ENCODE results near the gene NECAB2. TPM values are rescaled to one million over a fixed set of nuclear protein-coding genes. Genes with fewer than 3 reads are reported as not detected.

Gene NECAB2
- total RNA-seq, 1 donor from 2014 or later: 0.32 TPM

DNA sequence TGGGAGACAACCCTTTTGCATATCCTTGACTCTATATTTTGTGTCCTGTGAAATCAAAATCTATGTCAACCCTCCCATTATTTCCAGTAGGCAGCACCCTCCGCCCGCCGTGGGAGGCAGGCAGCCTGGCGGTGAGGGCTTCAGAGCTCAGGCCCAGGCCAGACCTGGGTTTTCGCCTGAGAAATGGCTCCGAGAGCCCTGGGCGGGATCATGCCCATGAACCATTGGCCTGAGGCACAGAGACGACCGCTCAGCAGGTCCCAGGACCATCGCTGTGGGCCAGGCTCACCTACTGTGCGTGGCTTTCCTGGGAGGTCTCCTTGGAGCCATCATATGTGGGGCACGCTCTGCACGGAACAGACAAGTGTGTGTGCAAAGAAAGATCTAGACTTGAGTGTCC lies 80.8 kb downstream of the NECAB2 start:
- FAIRE-seq (no peak), DNase-seq (ENCODE audit: low read depth) (no peak)
- H3K79me2 ChIP-seq (ENCODE audit: insufficient read depth, low read length): no peaks in the 10 kb centered on the region
- H3K4me1 ChIP-seq (ENCODE audit: insufficient read depth, low read length): no peaks in the 10 kb centered on the region
- H3K9ac ChIP-seq (ENCODE audit: low read length): no peak overlapping the region
- peaks cover 23% of the 10 kb centered on the region for H4K20me1 ChIP-seq (ENCODE audit: insufficient read depth, low read length)
- H3K9me3 ChIP-seq (ENCODE audit: insufficient read depth, low read depth, low read length): no peaks in the 10 kb centered on the region
- Mint-ChIP-seq H3K36me3 (ENCODE audit: low read depth, unreplicated experiment) (peaks cover 6% of the 10 kb centered on the region), H3K4me3 (ENCODE audit: unreplicated experiment) (no peak overlapping the region), H3K4me1 (ENCODE audit: low read depth, unreplicated experiment) (no peaks in the 10 kb centered on the region), H3K9me3 (ENCODE audit: unreplicated experiment) (no peaks in the 10 kb centered on the region), H3K27me3 (ENCODE audit: low read depth, unreplicated experiment) (peaks cover 2% of the 10 kb centered on the region), H3K27ac (ENCODE audit: unreplicated experiment) (no peak overlapping the region)
- no peak overlapping the region for H3K4me3 ChIP-seq (ENCODE audit: insufficient read depth, low read depth, low read length)
- H3K27ac ChIP-seq (ENCODE audit: low read depth, low read length): no peak overlapping the region
- no peak for TF ChIP-seq EZH2 (IDR thresholded peaks at IDR 0.05; ENCODE audit: insufficient read depth, low read length)
- TF ChIP-seq, protein P1, sequence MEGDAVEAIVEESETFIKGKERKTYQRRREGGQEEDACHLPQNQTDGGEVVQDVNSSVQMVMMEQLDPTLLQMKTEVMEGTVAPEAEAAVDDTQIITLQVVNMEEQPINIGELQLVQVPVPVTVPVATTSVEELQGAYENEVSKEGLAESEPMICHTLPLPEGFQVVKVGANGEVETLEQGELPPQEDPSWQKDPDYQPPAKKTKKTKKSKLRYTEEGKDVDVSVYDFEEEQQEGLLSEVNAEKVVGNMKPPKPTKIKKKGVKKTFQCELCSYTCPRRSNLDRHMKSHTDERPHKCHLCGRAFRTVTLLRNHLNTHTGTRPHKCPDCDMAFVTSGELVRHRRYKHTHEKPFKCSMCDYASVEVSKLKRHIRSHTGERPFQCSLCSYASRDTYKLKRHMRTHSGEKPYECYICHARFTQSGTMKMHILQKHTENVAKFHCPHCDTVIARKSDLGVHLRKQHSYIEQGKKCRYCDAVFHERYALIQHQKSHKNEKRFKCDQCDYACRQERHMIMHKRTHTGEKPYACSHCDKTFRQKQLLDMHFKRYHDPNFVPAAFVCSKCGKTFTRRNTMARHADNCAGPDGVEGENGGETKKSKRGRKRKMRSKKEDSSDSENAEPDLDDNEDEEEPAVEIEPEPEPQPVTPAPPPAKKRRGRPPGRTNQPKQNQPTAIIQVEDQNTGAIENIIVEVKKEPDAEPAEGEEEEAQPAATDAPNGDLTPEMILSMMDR (IDR thresholded peaks at IDR 0.05; ENCODE audit: insufficient read depth, low read depth, low read length): no peak
- no peak overlapping the region for H3K4me2 ChIP-seq (ENCODE audit: low read length)
- H2AFZ ChIP-seq (ENCODE audit: low read depth, low read length): no peak overlapping the region
- H3K36me3 ChIP-seq (ENCODE audit: insufficient read depth, low read length): peaks cover 6% of the 10 kb centered on the region
- peaks cover 8% of the 10 kb centered on the region for H3K27me3 ChIP-seq (ENCODE audit: insufficient read depth, low read length)

DNA sequence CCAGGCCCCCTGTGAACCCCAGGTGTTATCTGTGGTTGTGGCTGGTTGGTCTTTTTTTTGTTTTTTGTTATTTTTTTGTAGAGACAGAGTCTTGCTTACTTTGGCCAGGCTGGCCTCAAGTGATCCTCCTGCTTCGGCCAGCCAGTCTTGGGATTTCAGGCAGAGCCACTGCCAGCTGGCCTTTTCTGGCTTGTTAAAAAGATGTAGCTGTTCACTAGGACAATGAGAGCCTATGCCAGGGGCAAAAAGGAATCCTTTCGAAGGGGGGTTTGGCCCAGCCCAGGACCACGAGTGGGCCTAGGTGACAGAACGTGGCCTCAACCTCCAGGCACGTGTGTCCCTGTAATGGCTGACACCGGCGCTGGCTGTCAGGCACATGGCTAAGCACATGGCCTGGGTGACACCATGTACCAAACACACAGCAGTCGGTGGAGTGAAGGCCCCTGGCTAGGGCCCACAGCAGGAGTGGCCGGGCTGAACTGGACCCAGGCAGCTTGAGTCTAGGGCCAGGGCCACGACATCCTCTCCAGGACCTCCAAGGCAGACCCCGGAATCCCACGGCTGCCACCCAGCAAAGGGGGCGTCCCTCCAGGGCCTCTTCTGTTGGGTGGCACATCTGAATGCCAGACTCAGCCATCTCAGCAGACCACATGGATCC lies 81.5 kb downstream of the NECAB2 start:
- no peak for TF ChIP-seq EZH2 (IDR thresholded peaks at IDR 0.05; ENCODE audit: insufficient read depth, low read length)
- TF ChIP-seq, protein P1 (IDR thresholded peaks at IDR 0.05; ENCODE audit: insufficient read depth, low read depth, low read length): no peak
- H3K27me3 Mint-ChIP-seq (ENCODE audit: low read depth, unreplicated experiment): peaks cover 2% of the 10 kb centered on the region
- peaks cover 9% of the 10 kb centered on the region for H3K36me3 Mint-ChIP-seq (ENCODE audit: low read depth, unreplicated experiment)
- FAIRE-seq (no peak), DNase-seq (ENCODE audit: low read depth) (no peak)
- H3K4me1 Mint-ChIP-seq (ENCODE audit: low read depth, unreplicated experiment): no peaks in the 10 kb centered on the region
- peaks cover 6% of the 10 kb centered on the region for H3K36me3 ChIP-seq (ENCODE audit: insufficient read depth, low read length)
- no peak overlapping the region for H3K4me2 ChIP-seq (ENCODE audit: low read length)
- no peak overlapping the region for H3K27ac ChIP-seq (ENCODE audit: low read depth, low read length)
- no peak overlapping the region for H3K9ac ChIP-seq (ENCODE audit: low read length)
- no peak overlapping the region for H3K4me3 ChIP-seq (ENCODE audit: insufficient read depth, low read depth, low read length)
- H2AFZ ChIP-seq (ENCODE audit: low read depth, low read length): no peak overlapping the region
- no peaks in the 10 kb centered on the region for H3K79me2 ChIP-seq (ENCODE audit: insufficient read depth, low read length)
- no peaks in the 10 kb centered on the region for H3K9me3 Mint-ChIP-seq (ENCODE audit: unreplicated experiment)
- peaks cover 20% of the 10 kb centered on the region for H4K20me1 ChIP-seq (ENCODE audit: insufficient read depth, low read length)
- H3K9me3 ChIP-seq (ENCODE audit: insufficient read depth, low read depth, low read length): no peaks in the 10 kb centered on the region
- no peaks in the 10 kb centered on the region for H3K4me1 ChIP-seq (ENCODE audit: insufficient read depth, low read length)
- H3K27me3 ChIP-seq (ENCODE audit: insufficient read depth, low read length): peaks cover 1% of the 10 kb centered on the region
- no peak overlapping the region for H3K4me3 Mint-ChIP-seq (ENCODE audit: unreplicated experiment)
- H3K27ac Mint-ChIP-seq (ENCODE audit: unreplicated experiment): no peak overlapping the region

DNA sequence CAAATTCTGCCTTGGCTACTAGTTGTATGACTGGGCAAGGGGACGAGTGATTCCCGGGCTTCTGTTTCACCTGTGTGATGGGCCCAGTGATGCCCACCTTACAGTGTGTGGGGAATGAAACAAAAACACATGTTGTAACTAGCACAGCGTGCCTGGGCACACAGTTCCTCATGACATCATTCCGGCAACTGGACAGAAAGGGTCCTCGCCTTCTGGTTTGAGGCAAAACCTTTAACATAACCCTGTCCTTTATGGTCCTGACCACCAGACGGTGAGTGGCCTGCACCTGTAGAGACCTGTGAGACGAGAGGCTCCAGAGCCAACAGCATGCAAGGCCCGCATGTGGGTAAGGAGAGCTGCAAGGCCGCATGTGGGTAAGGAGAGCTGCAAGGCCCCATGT lies 82.3 kb downstream of the NECAB2 start:
- Mint-ChIP-seq H3K27me3 (ENCODE audit: low read depth, unreplicated experiment) (no peaks in the 10 kb centered on the region), H3K4me3 (ENCODE audit: unreplicated experiment) (no peak overlapping the region), H3K36me3 (ENCODE audit: low read depth, unreplicated experiment) (peaks cover 13% of the 10 kb centered on the region), H3K27ac (ENCODE audit: unreplicated experiment) (no peak overlapping the region), H3K9me3 (ENCODE audit: unreplicated experiment) (no peaks in the 10 kb centered on the region), H3K4me1 (ENCODE audit: low read depth, unreplicated experiment) (no peaks in the 10 kb centered on the region)
- H3K4me3 ChIP-seq (ENCODE audit: insufficient read depth, low read depth, low read length): no peak overlapping the region
- no peak overlapping the region for H3K9ac ChIP-seq (ENCODE audit: low read length)
- peaks cover 19% of the 10 kb centered on the region for H4K20me1 ChIP-seq (ENCODE audit: insufficient read depth, low read length)
- H3K27me3 ChIP-seq (ENCODE audit: insufficient read depth, low read length): no peaks in the 10 kb centered on the region
- DNase-seq (ENCODE audit: low read depth) (no peak), FAIRE-seq (no peak)
- TF ChIP-seq EZH2 (IDR thresholded peaks at IDR 0.05; ENCODE audit: insufficient read depth, low read length): no peak
- TF ChIP-seq, protein P1 (IDR thresholded peaks at IDR 0.05; ENCODE audit: insufficient read depth, low read depth, low read length): no peak
- no peaks in the 10 kb centered on the region for H3K4me1 ChIP-seq (ENCODE audit: insufficient read depth, low read length)
- H3K79me2 ChIP-seq (ENCODE audit: insufficient read depth, low read length): no peaks in the 10 kb centered on the region
- peaks cover 8% of the 10 kb centered on the region for H3K36me3 ChIP-seq (ENCODE audit: insufficient read depth, low read length)
- no peak overlapping the region for H2AFZ ChIP-seq (ENCODE audit: low read depth, low read length)
- no peak overlapping the region for H3K4me2 ChIP-seq (ENCODE audit: low read length)
- no peaks in the 10 kb centered on the region for H3K9me3 ChIP-seq (ENCODE audit: insufficient read depth, low read depth, low read length)
- H3K27ac ChIP-seq (ENCODE audit: low read depth, low read length): no peak overlapping the region
